ENCODE results near the gene SLC5A10.
"Not testable (repeated sequence)": the region's sequence is repeated elsewhere in the genome, so short reads cannot be mapped to it uniquely, and the experiment has no call there.

The SLC5A10 gene

GRCh38 chr17:19005137-19005773 lies 53.3 kb downstream of the SLC5A10 start:
- no peak for DNase-seq

- DNase-seq = no peak
Observed at GRCh38 chr17:19005789-19006430, 53.9 kb downstream of the SLC5A10 start.

- no peak for DNase-seq
Observed at GRCh38 chr17:19006698-19007097, 54.7 kb downstream of the SLC5A10 start.

- no peak for DNase-seq
Observed at GRCh38 chr17:19009970-19010369, 58.0 kb downstream of the SLC5A10 start.

- no peak for DNase-seq
Observed at GRCh38 chr17:19010729-19011505, 59.0 kb downstream of the SLC5A10 start.

GRCh38 chr17:19011581-19011980 lies 59.6 kb downstream of the SLC5A10 start:
- DNase-seq = no peak

GRCh38 chr17:19012171-19013080 lies 60.5 kb downstream of the SLC5A10 start:
- DNase-seq = no peak

- DNase-seq = no peak
Observed at GRCh38 chr17:19013226-19013625, 61.3 kb downstream of the SLC5A10 start.

- no peak for DNase-seq
Observed at GRCh38 chr17:19013806-19014627, 62.1 kb downstream of the SLC5A10 start.

GRCh38 chr17:19014628-19015215 lies 62.8 kb downstream of the SLC5A10 start:
- no peak for DNase-seq

- DNase-seq = no peak
Observed at GRCh38 chr17:19015428-19015827, 63.5 kb downstream of the SLC5A10 start.

- DNase-seq = no peak
Observed at GRCh38 chr17:19016297-19016696, 64.3 kb downstream of the SLC5A10 start.

GRCh38 chr17:19016881-19017280 lies 64.9 kb downstream of the SLC5A10 start:
- no peak for DNase-seq

GRCh38 chr17:19017401-19017800 lies 65.4 kb downstream of the SLC5A10 start:
- DNase-seq = no peak

- no peak for DNase-seq
Observed at GRCh38 chr17:19017804-19018599, 66.0 kb downstream of the SLC5A10 start.

- no peak for DNase-seq
Observed at GRCh38 chr17:19018600-19018950, 66.6 kb downstream of the SLC5A10 start.

- no peak for DNase-seq
Observed at GRCh38 chr17:19019041-19019941, 67.3 kb downstream of the SLC5A10 start.

GRCh38 chr17:19020016-19020415 lies 68.1 kb downstream of the SLC5A10 start:
- DNase-seq = no peak

- DNase-seq = not testable (repeated sequence)
Observed at GRCh38 chr17:19021011-19021621, 69.2 kb downstream of the SLC5A10 start.
